GM19467 (cell line): Measurements from ENCODE around the gene TMEM232.

Source experiments
- ATAC-seq: cut with Tn5 transposase; IDR thresholded peaks from one replicate; pipeline ENCODE4 v1.9.1; 2021; ENCODE audit warnings: mild to moderate bottlenecking, moderate library complexity; ENCODE audit not compliant: unreplicated experiment

TMEM232 gene

DNA sequence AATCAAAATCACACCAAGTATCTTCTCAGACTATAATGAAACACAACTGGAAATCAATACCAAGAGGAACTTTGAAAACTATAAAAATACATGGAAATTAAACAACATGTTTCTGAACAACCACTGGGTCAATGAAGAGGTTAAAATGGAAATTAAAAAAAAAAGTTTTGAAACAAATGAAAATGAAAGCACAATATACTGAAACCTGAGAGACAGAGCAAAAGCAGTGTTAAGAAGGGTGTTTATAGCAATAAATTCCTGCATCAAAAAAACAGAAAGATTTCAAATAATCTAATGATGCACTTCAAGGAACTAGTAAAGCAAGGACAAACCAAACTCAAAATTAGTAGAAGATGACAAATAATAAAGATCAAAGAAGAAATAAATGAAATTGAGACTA, 92.0 kb downstream of the TMEM232 start:
- no peak for ATAC-seq

DNA sequence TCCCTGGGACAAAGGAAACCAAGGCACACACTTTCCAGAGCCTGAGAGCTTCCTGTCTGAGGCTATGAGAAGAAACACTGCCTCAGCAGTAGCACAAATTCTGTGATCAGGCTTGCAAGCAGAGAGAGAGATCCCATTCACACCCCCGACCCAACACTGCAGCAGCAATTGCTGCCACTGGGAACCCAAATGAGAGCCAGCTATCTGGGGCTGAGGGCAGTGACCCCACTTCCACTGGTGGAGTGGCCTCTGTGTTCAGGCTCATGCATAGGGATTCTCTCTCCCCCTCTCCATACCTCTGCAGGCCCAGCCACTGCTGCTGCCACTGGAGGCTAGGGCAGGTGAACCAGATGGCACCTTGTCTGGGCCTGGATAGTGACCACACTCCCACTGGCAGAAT, 95.2 kb downstream of the TMEM232 start:
- no peak for ATAC-seq

DNA sequence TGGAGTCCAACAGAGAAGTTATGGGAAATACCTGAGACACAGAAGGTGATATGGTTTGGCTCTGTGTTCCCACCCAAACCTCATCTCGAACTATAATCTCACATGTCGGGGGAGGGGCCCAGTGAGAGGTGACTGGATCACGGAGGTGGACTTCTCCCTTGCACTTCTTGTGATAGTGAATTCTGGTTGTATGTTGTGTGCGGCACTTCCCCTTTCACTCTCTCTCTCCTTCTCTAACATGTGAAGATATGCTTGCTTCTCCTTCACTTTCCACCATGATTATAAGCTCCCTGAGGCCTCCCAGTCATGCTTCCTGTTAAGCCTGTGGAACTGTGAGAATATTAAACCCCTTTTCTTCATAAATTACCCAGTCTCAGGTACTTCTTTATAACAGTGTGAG, 96.1 kb downstream of the TMEM232 start:
- ATAC-seq: no peak

DNA sequence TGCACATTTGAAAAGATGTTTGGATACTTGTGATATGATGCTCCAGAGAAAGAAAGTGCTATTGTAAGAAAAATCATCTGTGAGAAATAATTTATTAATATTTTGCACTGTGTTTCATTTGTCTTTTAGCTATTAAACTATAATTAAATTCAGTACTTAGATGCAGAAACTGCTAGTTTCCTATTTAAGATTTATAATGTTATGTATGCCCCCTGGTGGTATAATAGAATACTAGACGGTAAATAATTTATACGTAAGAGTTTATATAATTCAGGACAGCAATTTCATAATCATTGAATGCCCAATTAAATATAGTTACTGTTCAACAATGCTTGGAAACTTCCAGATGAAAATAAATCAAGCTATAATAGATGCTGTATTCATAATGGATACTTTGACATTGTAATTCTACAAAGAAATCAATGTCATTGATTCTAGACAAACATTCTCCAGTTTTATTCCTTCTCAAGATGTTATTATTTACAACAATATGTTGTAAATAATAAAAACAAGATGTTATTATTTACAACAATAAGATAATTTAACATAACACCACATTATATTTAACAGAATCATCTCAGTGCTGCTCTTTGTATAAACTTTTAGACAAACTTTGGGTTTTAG, 101.0 kb downstream of the TMEM232 start:
- ATAC-seq: no peak

DNA sequence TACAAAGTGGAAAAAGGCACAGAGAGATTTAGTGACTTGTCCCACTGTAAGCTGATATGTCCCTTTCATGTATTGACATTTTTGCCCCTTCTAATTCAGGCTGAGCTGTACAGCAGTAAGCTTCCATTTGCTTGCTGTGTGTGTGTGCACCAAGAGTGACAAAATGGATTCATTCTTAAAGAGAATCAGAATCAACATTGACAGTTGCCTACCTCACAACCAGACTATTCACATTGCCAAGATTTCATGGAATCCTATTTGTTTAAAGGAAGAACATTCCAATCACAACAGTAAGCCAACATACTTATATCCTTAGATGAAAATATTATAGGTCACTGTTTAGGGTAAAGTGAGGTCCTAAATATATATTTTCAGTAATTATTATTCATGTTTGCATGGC, 102.6 kb downstream of the TMEM232 start:
- no peak for ATAC-seq

DNA sequence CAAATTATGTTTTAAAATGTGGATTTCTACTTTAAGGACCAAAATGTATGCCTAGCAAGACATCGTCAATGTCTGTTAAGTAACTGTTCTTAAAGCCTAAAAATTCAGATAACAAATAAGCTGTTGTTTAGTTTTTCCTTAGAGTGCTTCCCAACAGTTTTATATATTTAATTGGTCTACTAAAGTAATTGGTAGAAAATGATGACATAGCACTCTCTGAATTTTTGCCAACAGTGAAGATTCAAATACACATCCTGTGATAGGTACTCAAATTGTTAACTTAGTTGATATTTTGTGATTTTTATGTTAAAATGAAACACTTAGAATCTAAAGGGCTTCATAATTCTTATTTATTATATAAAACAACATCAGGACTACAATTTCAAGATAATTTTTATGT, 107.5 kb downstream of the TMEM232 start:
- no peak for ATAC-seq

DNA sequence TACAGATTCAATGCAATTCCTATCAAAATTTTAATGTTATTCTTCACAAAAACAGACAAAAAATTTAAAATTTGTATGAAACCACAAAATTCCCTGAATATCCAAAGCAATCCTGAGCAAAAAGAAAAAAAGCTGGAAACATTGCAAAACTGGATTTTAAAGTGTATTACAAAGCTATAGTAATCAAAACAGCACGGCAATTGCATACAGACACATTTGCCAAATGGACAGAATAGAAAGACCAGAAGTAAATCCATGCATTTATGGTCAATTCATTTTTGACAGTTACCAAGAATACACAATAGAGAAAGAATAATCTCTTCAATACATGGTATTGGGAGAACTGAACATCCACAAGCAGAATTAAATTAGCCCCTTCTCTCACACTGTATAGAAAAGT, 110.5 kb downstream of the TMEM232 start:
- no peak for ATAC-seq

DNA sequence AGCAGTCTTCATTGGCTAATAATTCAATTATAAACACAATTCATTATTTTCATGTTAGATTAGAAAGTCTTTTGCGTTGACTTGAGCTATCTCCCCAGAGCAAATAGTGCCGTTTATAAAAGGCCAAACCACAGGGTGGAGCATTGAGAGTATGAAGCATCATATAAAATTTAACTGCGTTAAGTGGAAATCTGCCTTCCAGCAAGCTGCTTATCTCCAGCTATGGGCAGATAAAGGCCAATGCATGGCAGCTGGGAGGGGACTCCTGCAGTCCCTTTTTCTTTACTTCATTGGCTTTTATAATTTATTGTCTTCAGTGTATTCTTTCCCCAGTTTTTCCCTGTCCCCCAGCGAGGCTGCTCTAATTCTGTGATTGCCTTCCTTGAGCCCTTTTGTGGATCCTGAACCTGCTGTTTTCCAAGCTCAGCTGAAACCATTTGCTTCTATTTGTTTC, 113.7 kb downstream of the TMEM232 start:
- no peak for ATAC-seq

DNA sequence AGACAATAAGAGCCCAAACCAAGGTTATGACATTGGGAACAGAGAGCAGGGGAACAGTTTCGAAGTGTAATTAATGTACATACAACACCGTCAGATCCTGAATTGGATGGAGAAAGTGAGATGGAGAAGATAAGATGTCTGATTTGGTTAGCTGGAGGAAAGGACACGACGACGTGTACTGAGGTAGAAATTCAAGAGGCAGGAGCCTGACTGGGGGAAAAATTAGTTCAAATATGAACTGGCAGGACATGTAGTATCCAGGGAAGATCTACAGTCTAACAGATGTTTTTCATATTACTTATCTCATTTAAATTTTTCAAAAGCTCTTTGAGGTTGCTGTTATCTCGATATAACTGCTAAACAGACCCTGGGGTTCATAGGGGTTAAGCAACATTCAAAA, 114.7 kb downstream of the TMEM232 start:
- no peak for ATAC-seq

DNA sequence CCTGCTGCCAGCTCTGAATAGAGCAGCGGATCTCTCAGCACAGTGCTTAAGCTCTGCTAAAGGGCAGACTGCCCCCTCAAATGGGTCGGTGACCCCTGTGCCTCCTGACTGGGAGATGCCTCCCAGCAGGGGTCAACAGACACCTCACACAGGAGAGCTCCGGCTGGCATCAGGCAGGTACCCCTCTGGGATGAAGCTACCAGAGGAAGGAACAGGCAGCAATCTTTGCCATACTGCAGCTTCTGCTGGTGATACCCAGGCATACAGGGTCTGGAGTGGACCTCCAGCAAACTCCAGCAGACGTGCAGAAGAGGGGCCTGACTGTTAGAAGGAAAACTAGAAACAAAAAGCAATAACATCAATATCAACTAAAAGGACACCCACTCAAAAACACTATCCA, 131.6 kb downstream of the TMEM232 start:
- no peak for ATAC-seq

DNA sequence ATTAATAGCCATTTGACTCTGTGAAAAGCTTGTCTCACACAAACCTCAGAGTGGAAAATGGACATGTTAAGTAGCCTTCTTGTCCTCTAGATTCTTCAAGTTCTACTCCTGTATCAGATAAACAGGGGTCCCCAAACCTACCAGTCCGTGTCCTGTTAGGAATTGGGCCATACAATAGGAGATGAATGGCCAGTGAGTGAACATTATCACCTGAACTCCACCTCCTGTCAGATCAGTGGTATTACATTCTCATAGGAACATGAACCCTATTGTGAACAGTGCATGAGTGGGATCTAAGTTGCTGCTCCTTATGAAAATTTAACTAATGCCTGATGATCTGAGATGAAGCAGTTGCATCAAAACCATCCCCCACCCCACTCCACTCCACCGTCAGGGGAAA, 136.3 kb downstream of the TMEM232 start:
- ATAC-seq: peak; percentile 74

DNA sequence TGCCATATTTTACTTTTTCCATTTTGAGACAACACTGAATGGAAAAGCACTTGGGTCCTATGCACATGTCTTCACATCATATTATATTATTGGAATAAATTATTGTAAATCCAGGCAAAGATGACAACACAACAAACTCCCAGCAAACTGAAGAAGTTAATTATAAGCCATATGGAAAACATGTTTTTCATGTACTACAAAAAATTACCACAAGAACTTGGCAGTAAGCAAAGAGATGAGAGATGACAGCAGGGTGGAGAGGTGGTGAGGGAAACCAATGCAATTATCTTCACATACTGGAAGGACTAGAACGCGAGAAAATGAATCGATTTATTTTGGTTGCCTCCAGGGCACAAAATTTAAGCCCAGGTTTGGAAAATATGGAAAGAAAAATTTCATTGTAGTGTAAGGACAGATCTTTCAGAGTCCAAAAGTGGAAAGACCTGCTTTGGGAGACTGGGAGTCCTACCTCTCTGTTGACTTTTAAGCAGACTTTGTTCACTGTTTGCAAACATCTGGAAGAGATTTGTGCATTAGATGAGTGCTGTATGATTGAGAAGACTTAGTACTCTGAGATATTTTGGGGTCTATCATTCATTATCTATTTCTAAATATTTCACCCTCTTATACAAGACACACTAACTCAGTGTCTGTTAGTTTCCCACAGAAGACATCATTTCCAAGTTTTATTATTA, 138.0 kb downstream of the TMEM232 start:
- ATAC-seq: no peak

DNA sequence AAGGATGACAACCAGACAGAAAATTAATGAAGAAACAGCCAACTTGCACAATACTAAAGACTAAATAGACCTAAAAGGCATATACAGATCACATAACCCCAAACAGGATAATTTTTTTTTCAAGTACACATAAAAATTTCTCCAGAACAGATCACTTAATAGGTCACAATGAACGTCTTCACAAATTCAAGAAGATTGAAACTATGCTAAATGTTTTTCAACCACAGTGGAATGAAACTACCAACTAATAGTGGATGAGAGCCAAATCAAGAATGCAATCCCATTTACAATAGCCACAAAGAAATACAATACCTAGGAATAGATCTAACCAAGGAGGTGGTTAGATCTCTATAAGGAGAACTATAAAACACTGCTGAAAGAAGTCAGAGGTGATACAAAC, 145.8 kb downstream of the TMEM232 start:
- ATAC-seq: no peak

DNA sequence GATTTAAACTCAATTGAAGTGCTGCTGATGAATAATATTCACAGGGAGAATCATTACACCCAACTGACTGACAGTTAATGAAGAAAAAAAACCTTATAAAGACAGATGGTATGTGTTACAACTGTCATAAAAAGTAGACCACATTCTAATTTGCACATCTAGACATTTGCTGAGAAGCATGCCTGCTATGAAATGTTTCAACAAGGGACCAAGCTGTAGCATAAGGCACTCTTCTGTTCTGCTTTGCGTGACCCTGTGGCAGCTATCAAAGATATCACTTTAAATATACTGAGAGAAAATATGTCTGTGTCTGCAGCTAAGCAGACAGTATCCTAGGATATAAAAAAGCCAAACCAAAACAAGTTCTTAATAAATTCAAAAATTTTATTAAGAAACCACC, 153.7 kb downstream of the TMEM232 start:
- ATAC-seq: no peak

DNA sequence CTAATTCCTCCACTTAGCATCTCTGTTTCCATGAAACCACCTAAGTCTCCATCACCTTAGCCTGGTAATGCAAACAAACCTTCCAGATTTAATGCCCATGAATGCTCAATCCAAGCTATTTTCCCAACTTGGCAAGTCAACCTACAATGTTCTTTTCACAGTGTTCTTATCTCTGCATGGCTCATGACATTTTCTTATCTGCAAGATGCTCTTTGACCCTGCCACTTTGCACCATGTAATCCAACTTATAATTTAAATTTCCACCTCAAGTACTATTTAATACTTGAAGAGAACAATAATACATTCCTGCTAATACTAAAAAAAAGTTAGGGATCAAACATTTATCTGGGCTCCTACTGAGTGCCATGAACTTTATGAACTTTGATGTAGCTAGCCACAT, 164.3 kb downstream of the TMEM232 start:
- no peak for ATAC-seq

DNA sequence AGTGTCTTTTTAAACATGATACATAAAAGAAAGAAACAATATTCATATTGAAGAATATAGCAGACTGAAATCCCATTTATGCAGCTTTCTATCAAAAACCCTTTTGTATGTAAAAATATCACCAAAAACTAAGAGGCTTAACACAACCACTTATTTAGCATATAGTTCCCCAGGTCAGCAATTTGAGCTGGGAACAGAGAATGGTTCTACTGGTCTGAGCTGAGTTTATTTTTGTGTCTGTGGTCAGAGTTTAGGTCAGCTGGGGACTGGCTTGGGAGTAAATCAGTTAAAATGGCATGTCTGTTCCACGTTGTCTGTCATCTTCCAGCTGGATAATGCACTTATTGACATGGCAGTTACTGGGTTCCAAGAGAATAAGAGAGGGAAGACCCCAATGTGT, 165.0 kb downstream of the TMEM232 start:
- no peak for ATAC-seq

DNA sequence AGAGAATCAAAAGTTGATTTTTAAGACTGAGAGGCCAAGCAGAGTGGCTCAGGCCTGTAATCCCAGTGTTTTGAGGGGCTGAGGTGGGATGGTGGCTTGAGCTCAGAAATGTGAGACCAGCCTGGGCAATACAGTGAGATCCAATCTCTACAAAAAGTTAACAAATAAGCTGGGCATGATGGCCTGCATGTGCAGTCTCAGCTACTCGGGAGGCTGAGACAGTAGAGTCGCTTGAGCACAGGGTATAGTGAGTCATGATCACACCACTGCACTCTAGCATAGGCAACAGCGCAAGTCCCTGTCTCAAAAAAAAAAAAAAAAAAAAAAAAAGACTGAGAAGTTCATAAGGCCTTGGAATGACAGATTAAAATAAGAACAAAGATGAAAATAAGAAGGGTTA, 177.2 kb downstream of the TMEM232 start:
- ATAC-seq: no peak

DNA sequence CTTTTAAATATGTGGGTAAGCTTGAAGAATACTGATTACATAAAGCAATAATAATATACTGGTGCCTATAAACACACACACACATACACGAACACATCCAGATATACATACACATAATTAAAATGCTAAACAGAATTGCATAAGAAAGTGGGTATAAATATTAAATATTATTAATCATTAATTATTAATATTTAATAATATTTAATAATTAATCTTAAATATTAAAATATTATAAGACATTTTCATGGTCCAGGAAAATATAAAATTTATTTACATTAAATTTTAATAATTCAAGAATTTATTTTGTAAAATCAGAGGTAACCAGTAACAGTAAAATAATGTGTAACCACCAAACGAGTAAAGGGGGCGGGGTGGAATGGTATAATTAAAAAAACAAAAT, 178.3 kb downstream of the TMEM232 start:
- ATAC-seq: no peak

DNA sequence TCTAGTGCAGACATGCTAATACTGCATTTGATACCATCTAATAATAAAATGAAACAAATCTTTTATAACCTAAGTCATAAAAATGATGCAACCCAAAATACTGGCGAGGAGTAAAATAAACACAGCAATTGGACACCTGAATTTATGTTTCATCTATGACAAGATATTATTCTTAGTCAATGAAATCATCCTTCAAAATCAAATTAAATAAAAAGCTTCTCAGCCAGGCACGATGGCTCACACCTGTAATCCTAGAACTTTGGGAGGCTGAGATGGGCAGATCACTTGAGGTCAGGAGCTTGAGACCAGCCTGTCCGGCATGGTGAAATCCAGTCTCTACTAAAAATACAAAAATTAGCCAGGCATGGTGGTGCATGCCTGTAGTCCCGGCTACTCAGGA, 179.0 kb downstream of the TMEM232 start:
- no peak for ATAC-seq

DNA sequence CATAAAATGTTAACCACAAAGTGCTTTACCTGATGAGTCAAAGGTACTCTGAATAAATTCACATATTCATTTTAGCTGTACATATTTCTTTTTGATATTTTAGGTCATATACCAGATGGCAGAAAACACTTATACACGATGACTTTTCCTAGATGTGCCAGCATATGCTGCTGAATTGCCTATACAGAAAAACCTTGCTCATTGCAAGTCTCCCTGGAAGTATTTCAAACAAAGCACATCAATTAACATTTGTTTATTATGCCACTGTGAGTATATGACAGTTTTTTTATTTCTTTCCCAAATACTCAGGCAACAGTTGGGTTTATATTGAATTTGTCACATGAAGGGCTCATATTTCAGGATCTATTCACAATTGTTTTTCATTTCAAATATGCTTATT, 180.8 kb downstream of the TMEM232 start:
- no peak for ATAC-seq

DNA sequence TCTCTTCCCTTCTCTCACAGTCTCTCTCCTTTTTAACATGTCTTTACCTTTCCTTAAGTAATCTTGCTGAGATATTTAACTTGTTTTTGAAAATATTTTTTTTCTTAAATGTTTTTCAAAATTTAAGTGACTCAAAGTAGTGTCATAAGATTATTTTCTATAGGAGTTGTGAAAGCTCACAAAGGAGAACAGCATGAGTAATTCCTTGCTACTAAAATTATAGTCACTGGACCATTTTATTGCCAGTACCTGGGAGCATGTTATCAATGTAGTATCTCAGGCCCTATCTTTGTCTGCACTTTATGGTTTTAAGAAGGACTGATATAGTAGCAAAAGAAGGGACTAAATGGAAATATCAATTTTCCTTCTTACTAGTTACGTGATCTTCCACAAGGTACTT, 181.9 kb downstream of the TMEM232 start:
- ATAC-seq: no peak

DNA sequence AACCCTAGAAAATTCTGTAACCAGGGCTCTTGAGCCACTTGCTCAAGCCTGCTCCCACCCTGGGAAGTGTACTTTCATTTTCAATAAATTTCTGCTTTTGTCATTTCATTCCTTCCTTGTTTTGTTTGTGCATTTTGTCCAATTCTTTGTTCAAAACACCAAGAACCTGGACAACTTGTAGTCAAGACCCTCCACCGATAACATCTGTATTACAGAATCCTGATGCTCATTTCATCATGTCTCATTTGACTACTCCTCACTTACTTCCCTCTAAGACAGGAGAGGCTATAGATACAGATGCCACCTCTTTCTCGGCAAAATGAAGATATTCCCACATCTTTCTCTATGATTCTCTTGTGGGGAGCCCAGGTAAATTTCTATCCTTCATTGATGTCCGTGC, 183.5 kb downstream of the TMEM232 start:
- ATAC-seq: no peak
